NCI-H345 (cell line): ENCODE measurements around the gene SDHAF1.

Experiments
- DNase-seq: peaks from one replicate; lab custom pipeline; 2025; lab: John Stamatoyannopoulos, UW

Gene SDHAF1

GRCh38 chr19:35986664-35987570, 8.1 kb upstream of the SDHAF1 start:
- peak; percentile 76 for DNase-seq

GRCh38 chr19:35987571-35987896, 7.5 kb upstream of the SDHAF1 start:
- DNase-seq: no peak

GRCh38 chr19:35988824-35989223, 6.2 kb upstream of the SDHAF1 start:
- DNase-seq: no peak

- DNase-seq: no peak
Measured at GRCh38 chr19:35990156-35990555, 4.8 kb upstream of the SDHAF1 start.

GRCh38 chr19:35990771-35991730, 3.9 kb upstream of the SDHAF1 start:
- DNase-seq: no peak

GRCh38 chr19:35991731-35992450, 3.1 kb upstream of the SDHAF1 start:
- DNase-seq: no peak

GRCh38 chr19:35992907-35993765, 1.9 kb upstream of the SDHAF1 start:
- no peak for DNase-seq

GRCh38 chr19:35993923-35994598, 927 bp upstream of the SDHAF1 start:
- no peak for DNase-seq

GRCh38 chr19:35996777-35997176, 1.8 kb downstream of the SDHAF1 start:
- DNase-seq: no peak

GRCh38 chr19:36001605-36002004, 6.6 kb downstream of the SDHAF1 start:
- no peak for DNase-seq

GRCh38 chr19:36003284-36003683, 8.3 kb downstream of the SDHAF1 start:
- no peak for DNase-seq

GRCh38 chr19:36006955-36007354, 12.0 kb downstream of the SDHAF1 start:
- no peak for DNase-seq

- DNase-seq: peak; percentile 42
Measured at GRCh38 chr19:36008336-36008978, 13.5 kb downstream of the SDHAF1 start, which contains the start of gene SYNE4. Gene SYNE4 (minus strand): TSS chr19:36008813. CDS start chr19:36008681, 132 bp downstream.

- DNase-seq: peak; percentile 75
Measured at GRCh38 chr19:36009220-36009619, 14.2 kb downstream of the SDHAF1 start.

- no peak for DNase-seq
Measured at GRCh38 chr19:36009633-36010379, 14.8 kb downstream of the SDHAF1 start.

- no peak for DNase-seq
Measured at GRCh38 chr19:36010402-36010801, 15.4 kb downstream of the SDHAF1 start.

GRCh38 chr19:36013280-36014011, 18.5 kb downstream of the SDHAF1 start:
- DNase-seq: no peak
